Smooth muscle cell (in vitro differentiated cells): Measurements from ENCODE around the gene ACOT7. TPM values are rescaled to one million over a fixed set of nuclear protein-coding genes. Genes with fewer than 3 reads are reported as not detected.

Experiments used
- DNase-seq: peaks from one replicate; lab custom pipeline; 2025; ENCODE audit not compliant: unreplicated experiment; lab: John Stamatoyannopoulos, UW
- H2AFZ ChIP-seq: fragments of 200-600 bp; sonication (generic); 2 replicates; pipeline ENCODE4 v1.6.0; 2016; ENCODE audit warnings: antibody characterized with exemption, low read depth, mild to moderate bottlenecking
- H3F3A ChIP-seq: fragments of 200-600 bp; sonication (generic); 2 replicates; pipeline ENCODE4 v1.6.0; 2017; ENCODE audit warnings: antibody characterized with exemption, low read depth
- H3K27ac ChIP-seq: fragments of 200-600 bp; sonication (generic); 2 replicates; pipeline ENCODE4 v1.5.1; 2016; ENCODE audit warnings: low read depth, mild to moderate bottlenecking
- H3K27me3 ChIP-seq: fragments of 200-600 bp; sonication (generic); 2 replicates; pipeline ENCODE4 v1.6.1; 2016; ENCODE audit warnings: low read depth, mild to moderate bottlenecking
- H3K36me3 ChIP-seq: fragments of 200-600 bp; sonication (generic); 2 replicates; pipeline ENCODE4 v1.5.1; 2016; ENCODE audit warnings: low read depth
- H3K4me1 ChIP-seq: fragments of 200-600 bp; sonication (generic); 2 replicates; pipeline ENCODE4 v1.5.1; 2016; ENCODE audit warnings: low read depth
- H3K4me2 ChIP-seq: fragments of 200-600 bp; sonication (generic); 2 replicates; pipeline ENCODE4 v1.6.0; 2016; ENCODE audit warnings: mild to moderate bottlenecking
- H3K4me3 ChIP-seq: fragments of 200-600 bp; sonication (generic); 2 replicates; pipeline ENCODE4 v1.5.1; 2016; ENCODE audit warnings: mild to moderate bottlenecking
- H3K79me2 ChIP-seq: fragments of 200-600 bp; sonication (generic); 2 replicates; pipeline ENCODE4 v1.6.0; 2016; ENCODE audit warnings: low read depth, mild to moderate bottlenecking
- H3K9ac ChIP-seq: fragments of 200-600 bp; sonication (generic); 2 replicates; pipeline ENCODE4 v1.6.0; 2016; ENCODE audit warnings: low read depth
- H3K9me3 ChIP-seq: fragments of 200-600 bp; sonication (generic); replicated peaks from 2 replicates; pipeline ENCODE4 v1.5.1; 2016; ENCODE audit warnings: low read depth
- H4K20me1 ChIP-seq: fragments of 200-600 bp; sonication (generic); 2 replicates; pipeline ENCODE4 v1.6.0; 2016; ENCODE audit warnings: low read depth
- WGBS: methylation state at CpG from one replicate; pipeline ENCODE4 v1.1.7; 2016; ENCODE audit warnings: low lambda C conversion rate; 5-methylcytosine and 5-hydroxymethylcytosine counted together
- polyA plus RNA-seq: library from polyadenylated mRNA; unstranded; fragments of >200 nt; fragmentation: Nextera tagmentation; extraction: Ambion mirVana; gene quantifications from 2 replicates; pipeline ENCODE4 v1.2.1, GENCODE V29; 2016
- total RNA-seq: library from RNA; depleted of rRNA; stranded (reverse); fragments of >200 nt; gene quantifications from 2 replicates; pipeline ENCODE4 v1.2.3, GENCODE V29; 2014
- TF ChIP-seq, protein P1 (sequence below): fragments of 200-600 bp; sonication (generic); IDR thresholded peaks from 2 replicates; pipeline ENCODE4 v1.5.1; 2017; ENCODE audit warnings: borderline replicate concordance, mild to moderate bottlenecking, antibody characterized with exemption; ENCODE audit not compliant: insufficient read depth, poor library complexity, severe bottlenecking

The ACOT7 gene
- total and polyA plus RNA-seq, 2 experiments from 2014 or later: 19.5 to 53.8 TPM

GRCh38 chr1:6271554-6271953, 122.0 kb downstream of the ACOT7 start:
- H3K4me2 ChIP-seq: peak overlapping the region; percentile 26
- WGBS: 61% methylated on average over 12 of the region's 12 CpGs
- H2AFZ ChIP-seq: no peak overlapping the region
- H3K36me3 ChIP-seq: no peaks in the 10 kb centered on the region
- peaks cover 3% of the 10 kb centered on the region for H4K20me1 ChIP-seq
- H3F3A ChIP-seq: no peaks in the 10 kb centered on the region
- H3K79me2 ChIP-seq: no peaks in the 10 kb centered on the region
- no peak overlapping the region for H3K4me3 ChIP-seq
- H3K27ac ChIP-seq: no peak overlapping the region
- H3K4me1 ChIP-seq: peaks cover 17% of the 10 kb centered on the region
- TF ChIP-seq, protein P1, sequence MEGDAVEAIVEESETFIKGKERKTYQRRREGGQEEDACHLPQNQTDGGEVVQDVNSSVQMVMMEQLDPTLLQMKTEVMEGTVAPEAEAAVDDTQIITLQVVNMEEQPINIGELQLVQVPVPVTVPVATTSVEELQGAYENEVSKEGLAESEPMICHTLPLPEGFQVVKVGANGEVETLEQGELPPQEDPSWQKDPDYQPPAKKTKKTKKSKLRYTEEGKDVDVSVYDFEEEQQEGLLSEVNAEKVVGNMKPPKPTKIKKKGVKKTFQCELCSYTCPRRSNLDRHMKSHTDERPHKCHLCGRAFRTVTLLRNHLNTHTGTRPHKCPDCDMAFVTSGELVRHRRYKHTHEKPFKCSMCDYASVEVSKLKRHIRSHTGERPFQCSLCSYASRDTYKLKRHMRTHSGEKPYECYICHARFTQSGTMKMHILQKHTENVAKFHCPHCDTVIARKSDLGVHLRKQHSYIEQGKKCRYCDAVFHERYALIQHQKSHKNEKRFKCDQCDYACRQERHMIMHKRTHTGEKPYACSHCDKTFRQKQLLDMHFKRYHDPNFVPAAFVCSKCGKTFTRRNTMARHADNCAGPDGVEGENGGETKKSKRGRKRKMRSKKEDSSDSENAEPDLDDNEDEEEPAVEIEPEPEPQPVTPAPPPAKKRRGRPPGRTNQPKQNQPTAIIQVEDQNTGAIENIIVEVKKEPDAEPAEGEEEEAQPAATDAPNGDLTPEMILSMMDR: no peak
- no peaks in the 10 kb centered on the region for H3K9me3 ChIP-seq
- DNase-seq: no peak
- no peaks in the 10 kb centered on the region for H3K27me3 ChIP-seq
- H3K9ac ChIP-seq: no peak overlapping the region

DNA sequence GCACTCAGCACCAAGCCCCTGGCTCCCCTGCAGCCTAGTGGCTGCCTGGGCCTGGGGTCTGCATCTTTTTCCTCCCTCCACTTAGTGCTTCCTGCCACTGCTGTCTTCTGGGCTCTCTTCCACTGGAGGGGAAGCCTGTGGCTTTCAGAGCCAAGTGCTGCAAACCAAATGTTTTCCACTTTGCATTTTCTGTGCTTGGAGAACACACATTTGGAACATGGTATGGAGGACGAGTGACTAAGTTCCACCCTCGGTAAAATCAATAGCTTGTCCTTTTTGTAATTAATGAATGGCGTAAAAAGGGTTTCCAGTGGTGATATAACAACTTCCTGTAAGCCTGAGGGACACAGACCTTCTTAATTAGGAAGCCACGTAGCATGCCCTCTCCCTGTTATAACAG, 122.6 kb downstream of the ACOT7 start:
- peaks cover 14% of the 10 kb centered on the region for H3K4me1 ChIP-seq
- no peaks in the 10 kb centered on the region for H3K27me3 ChIP-seq
- H3F3A ChIP-seq: no peaks in the 10 kb centered on the region
- no peak for DNase-seq
- TF ChIP-seq, protein P1: no peak
- no peaks in the 10 kb centered on the region for H3K79me2 ChIP-seq
- no peak overlapping the region for H3K4me3 ChIP-seq
- no peak overlapping the region for H3K9ac ChIP-seq
- WGBS: 81% methylated on average over 4 of the region's 4 CpGs
- H3K9me3 ChIP-seq: no peaks in the 10 kb centered on the region
- no peak overlapping the region for H3K27ac ChIP-seq
- H3K4me2 ChIP-seq: no peak overlapping the region
- no peaks in the 10 kb centered on the region for H3K36me3 ChIP-seq
- H2AFZ ChIP-seq: no peak overlapping the region
- H4K20me1 ChIP-seq: peaks cover 3% of the 10 kb centered on the region

DNA sequence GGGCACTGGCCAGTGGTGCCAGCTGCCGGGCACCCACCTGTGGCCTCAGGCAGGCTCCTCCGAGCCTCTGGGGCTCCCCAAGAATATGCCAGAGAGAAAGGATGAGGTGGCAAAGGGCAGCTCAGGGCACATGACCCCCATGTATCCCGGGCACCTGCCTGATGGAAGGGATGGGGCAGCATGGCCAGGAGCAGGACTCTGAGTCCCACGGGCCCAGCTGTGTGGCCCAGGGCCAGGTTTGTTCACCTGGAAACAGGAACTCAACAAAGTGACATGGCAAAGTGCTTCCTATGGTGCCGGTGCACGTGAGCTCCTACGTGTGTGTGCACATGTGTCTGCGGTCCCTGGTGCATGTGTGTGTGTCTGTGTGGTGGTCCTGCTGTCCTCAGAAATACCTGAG, 123.2 kb downstream of the ACOT7 start:
- peaks cover 9% of the 10 kb centered on the region for H3K4me1 ChIP-seq
- no peak overlapping the region for H3K9ac ChIP-seq
- TF ChIP-seq, protein P1: no peak
- no peak overlapping the region for H2AFZ ChIP-seq
- no peaks in the 10 kb centered on the region for H3K9me3 ChIP-seq
- no peaks in the 10 kb centered on the region for H3F3A ChIP-seq
- H3K27ac ChIP-seq: no peak overlapping the region
- WGBS: 93% methylated on average over 8 of the region's 8 CpGs
- no peak overlapping the region for H3K4me3 ChIP-seq
- H3K36me3 ChIP-seq: no peaks in the 10 kb centered on the region
- H4K20me1 ChIP-seq: peaks cover 3% of the 10 kb centered on the region
- no peaks in the 10 kb centered on the region for H3K27me3 ChIP-seq
- no peak overlapping the region for H3K4me2 ChIP-seq
- H3K79me2 ChIP-seq: no peaks in the 10 kb centered on the region
- no peak for DNase-seq

DNA sequence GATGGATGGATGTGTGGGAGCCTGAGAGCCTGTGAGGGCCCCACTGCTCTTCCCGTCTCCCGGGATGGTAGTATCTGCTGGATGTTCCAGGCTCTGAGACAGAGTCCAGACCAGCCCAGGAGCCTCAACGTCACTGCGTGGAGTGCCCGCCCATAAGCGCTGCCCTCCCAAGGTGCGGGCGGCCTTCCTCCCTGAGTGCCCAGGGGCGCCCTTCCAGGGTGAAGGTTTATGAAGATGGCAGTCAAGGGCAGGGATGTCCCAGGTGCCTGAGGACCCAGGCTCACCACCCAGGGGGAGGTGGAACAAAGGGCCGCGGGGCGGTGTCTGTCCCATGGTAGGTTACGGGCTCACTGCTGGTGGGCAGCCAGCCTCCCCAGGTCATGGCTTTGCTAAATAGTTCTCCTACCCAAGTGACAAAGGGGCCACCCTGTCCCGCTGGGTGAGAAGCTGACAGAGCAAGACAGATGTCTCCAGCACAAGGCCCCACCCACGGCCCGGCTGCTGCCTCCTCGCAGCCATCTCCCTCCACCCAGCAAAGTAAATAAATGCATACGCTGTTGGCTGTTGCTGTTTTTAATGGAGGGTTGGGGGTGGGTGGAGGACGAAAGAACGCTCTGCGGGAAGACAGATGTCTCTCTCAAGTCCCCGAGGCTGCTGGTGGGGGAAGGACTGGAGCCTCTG, 123.7 kb downstream of the ACOT7 start:
- TF ChIP-seq, protein P1: no peak
- no peak overlapping the region for H3K4me3 ChIP-seq
- H3K27me3 ChIP-seq: no peaks in the 10 kb centered on the region
- H4K20me1 ChIP-seq: peaks cover 3% of the 10 kb centered on the region
- no peak for DNase-seq
- no peak overlapping the region for H2AFZ ChIP-seq
- H3K4me1 ChIP-seq: peaks cover 9% of the 10 kb centered on the region
- H3K9me3 ChIP-seq: no peaks in the 10 kb centered on the region
- no peak overlapping the region for H3K9ac ChIP-seq
- H3F3A ChIP-seq: no peaks in the 10 kb centered on the region
- WGBS: 58% methylated on average over 22 of the region's 22 CpGs
- no peaks in the 10 kb centered on the region for H3K79me2 ChIP-seq
- no peak overlapping the region for H3K4me2 ChIP-seq
- H3K27ac ChIP-seq: no peak overlapping the region
- H3K36me3 ChIP-seq: no peaks in the 10 kb centered on the region
